Measurements from ENCODE around the gene C1QTNF12.

DNA sequence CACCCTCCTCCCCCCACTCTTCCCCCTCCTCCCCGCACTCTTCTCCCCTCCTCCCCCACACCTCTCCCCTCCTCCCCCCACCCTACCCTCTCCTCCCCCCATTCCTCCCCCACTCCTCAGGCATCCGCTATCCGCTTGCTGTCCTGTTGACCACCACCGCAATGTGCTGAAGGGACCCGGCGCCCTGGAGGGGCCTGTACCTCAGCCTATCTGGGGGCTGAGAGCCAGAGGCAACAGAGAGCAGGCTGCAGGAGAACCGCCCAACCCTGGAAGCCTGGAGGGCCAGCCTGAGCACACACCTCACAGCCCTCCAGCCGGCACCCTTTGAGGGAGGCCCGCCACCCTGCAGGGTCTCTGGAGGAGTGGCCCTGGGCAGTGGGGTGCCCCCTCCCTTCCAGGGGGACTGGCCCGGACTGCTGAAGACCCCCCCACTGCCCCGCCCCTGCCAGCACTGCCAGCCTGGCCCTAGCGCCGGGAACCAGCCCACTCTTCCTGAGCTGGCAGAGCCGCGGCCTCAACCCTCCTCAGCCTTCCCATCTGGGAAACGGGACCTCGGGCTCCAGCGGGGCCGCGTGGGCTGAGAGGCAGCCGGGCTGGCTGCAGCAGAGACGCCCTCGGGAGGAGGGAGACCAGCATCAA, 1.2 kb downstream of the C1QTNF12 start:
- no peak for TF ChIP-seq POLR2A (IDR thresholded peaks at IDR 0.05)
- no peak for TF ChIP-seq POLR2AphosphoS5 (IDR thresholded peaks at IDR 0.05)
- TF ChIP-seq, protein P1, sequence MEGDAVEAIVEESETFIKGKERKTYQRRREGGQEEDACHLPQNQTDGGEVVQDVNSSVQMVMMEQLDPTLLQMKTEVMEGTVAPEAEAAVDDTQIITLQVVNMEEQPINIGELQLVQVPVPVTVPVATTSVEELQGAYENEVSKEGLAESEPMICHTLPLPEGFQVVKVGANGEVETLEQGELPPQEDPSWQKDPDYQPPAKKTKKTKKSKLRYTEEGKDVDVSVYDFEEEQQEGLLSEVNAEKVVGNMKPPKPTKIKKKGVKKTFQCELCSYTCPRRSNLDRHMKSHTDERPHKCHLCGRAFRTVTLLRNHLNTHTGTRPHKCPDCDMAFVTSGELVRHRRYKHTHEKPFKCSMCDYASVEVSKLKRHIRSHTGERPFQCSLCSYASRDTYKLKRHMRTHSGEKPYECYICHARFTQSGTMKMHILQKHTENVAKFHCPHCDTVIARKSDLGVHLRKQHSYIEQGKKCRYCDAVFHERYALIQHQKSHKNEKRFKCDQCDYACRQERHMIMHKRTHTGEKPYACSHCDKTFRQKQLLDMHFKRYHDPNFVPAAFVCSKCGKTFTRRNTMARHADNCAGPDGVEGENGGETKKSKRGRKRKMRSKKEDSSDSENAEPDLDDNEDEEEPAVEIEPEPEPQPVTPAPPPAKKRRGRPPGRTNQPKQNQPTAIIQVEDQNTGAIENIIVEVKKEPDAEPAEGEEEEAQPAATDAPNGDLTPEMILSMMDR (IDR thresholded peaks at IDR 0.05): no peak
- TF ChIP-seq EP300 (IDR thresholded peaks at IDR 0.05): no peak

Measured in suprapubic skin (tissue), 4 donors.